HG02870 (cell line): ENCODE results near the gene ROR1.
A peak's percentile ranks its signal among the peaks of the same experiment; 100 is the strongest.
"Not testable (repeated sequence)": the region's sequence is repeated elsewhere in the genome, so short reads cannot be mapped to it uniquely, and the experiment has no call there.

ENCODE experiments used
- ATAC-seq: cut with Tn5 transposase; IDR thresholded peaks from one replicate; pipeline ENCODE4 v1.9.1; 2021; ENCODE audit warnings: mild to moderate bottlenecking, moderate library complexity; ENCODE audit not compliant: unreplicated experiment

ROR1 gene

DNA sequence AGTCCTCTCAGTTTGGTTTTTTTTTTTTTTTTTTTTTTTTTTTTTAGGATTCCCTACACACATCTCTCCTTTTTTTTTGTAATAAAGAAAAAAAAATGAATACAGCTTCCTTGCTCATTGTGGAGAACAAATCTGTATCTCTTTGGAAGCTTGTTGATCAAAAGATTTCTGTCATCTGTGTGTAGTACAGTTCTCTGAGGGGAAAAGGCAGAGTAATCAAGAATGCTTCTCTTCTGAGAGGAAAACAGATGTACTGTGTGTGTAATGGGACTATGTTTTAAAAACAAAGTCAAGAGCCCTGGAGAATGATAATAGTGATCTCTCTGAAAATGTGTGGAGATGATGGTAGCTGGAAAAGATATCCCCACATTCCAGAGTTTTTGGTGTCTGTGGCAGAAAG is 16.5 kb upstream of the ROR1 start:
- no peak for ATAC-seq

DNA sequence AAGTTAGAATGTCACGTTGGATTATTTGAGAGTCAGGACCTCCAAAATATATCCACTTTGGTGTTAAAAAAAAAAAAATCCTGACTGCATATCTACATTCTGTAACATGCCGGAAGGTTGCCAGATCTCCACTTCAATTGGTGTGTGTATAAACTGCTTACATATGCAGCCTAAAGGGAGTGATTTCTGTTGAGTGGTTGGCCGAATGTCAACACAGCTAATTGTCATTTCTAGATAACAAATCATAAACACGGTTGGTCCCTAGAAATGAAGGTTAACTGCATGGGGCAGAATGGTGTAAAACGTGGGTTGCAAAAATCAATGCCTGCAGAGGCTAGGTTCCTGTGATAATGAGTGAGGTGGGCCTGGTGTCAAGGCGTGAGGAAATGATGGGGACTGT is 15.0 kb upstream of the ROR1 start:
- no peak for ATAC-seq

DNA sequence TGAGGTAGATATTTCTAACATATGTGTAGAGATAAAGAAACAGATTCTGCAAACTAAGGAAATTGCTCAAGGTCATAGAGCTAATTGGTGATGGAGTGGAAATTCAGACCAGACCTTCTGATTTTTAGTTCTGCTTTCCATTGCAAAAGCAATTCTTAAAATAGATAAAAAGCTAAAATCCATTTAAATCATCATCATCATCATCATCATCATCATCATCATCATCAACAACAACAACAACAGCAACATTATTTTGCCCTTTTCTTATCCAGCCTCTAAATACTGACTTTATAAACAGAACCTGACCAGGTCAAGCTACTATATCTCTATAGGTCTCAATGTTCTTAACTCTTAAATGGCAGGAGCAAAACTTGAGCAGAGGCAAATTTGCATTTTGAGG is 14.0 kb upstream of the ROR1 start:
- no peak for ATAC-seq

DNA sequence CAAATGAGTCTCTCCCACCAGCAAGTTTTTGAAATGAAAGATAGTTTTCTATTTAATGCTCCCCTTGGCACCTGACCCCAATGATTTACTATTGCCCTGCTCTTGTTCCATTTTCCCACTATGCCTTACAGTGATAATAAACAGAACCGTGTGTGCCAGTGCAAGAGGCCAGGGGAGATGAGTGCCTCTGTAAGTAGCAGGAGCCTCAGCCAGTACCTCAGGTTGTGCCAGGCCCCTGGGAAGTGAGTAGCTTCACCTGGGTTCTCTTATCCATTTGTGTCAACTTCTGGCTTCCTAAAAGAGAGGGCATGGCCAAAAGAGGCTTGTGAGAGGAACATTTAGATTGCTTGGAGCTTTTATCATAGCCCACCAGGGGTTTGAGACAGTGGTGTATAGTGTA is 3.4 kb upstream of the ROR1 start:
- no peak for ATAC-seq

DNA sequence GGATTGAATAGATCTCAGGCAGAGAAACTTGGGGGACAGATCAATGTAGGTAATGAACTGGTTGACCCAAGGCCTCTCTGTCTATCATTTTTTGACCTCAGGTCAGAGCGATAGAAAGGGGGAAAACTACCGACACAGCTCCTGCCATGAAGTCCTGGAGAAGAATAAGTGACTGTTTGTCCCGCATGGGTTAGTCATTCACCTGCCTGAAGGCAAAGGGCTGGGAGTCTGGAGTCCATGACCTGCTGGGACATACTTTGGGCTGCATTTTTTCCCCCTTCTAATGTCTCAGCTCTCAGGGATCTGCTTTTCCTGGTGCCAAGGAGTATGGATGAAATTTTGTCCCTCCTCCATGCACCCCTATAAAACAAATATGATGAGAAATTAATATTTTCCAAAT is 1.6 kb upstream of the ROR1 start:
- ATAC-seq: no peak

DNA sequence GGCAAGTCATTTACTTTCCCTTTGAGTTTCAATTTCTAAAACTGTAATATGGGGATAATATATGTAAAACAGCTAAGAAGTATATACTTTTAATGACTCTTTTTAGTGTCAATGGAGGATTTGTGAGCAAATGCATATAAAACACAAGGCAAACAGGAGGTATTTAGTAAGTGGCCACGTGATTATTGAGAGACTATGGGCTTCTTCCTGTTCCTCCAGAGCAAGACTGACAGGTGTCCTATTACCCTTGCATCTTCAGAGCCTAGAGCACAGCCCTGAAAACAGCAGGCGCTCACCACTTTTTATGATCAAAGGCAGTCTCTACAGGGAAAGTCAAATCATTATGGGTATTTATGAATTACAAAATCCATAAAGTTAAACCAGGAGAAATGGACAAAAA is 941 bp upstream of the ROR1 start:
- no peak for ATAC-seq

DNA sequence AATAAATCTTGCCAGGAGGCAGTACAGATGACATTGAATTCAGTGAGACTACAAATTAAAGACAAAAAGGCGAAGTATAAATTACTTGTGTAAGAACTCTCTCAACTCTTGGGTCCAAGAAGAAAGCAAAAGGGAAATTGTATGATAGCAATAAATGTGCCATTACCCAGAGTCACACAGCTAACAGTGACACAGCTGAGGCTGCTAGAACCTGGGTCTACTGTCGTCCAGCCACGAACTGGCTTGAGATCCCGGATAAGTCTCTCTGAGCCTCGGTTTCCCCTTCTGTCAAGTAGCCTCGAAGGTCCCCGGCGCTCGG is 362 bp upstream of the ROR1 start:
- ATAC-seq: no peak

DNA sequence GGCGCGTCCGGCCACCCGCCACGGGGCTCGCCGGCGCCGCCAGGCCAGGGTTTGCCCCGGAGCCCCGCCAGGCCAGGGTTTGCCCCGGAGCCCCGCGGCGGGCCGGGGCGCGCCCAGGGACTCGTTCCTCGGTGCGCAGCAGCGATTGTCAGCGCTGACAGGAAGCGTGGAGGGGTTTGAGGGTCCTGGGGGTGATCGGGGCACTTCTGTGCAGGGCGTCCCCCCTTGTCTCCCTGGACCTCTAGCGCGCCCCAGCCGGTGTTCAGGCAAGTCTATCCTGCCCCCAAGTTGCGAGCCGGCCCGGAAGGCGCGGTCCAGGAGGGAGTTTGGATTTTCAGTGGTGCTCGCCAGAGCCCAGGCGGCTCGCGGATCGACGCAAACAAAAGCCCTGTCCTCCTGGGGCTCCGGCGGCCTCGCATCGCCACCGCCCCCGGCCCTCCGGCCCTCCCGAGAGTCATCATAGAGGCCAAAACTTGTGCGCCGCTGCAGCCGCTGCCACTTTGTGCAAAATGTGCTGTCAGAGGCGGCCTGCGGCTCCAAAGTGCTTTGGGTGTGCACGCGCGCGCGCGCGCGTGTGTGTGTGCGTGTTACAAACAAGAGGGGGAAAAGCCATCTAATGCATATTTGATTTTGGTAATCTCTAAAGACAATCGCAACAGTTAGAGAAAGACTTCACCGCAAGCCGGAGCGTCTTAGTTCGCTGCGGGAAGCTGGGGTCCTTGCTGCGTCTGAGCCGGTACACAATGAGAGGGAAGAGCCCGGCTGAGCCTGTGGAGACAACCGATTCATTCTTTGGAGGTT is 1.0 kb downstream of the ROR1 start:
- peak; percentile 7 for ATAC-seq

DNA sequence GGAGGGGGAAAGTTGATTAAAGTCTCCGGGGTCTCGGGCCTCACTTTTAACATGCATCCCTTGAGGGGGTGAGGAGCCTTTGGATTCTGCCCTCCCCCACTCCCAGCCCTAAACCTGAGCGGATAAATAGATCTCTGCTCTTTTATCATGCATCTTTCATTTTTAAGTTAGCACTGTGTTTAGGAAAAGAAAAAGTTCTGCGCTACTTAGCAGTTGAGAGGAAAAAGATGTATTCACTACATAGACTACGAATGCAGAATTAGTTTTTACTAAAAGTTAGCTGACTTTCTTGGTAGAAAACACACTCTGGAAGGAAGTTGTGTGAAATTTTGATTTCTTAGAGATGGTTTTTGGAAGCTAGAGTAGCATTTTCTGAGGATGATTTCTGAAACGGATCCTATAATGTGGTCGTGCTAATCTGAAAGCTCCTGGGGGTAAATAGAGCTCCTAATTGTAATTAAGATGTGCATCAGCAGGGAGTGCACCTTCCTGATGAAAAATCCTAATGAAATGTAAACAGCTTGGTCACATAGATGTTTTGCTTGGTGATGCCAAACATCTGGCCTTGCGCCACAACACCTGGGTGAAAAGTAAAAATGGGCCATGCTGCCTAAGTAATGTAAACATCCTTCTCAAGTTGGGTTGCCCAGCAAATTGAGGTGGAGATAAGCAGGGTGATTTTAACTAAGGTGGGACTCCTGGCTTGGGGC is 1.8 kb downstream of the ROR1 start:
- no peak for ATAC-seq

DNA sequence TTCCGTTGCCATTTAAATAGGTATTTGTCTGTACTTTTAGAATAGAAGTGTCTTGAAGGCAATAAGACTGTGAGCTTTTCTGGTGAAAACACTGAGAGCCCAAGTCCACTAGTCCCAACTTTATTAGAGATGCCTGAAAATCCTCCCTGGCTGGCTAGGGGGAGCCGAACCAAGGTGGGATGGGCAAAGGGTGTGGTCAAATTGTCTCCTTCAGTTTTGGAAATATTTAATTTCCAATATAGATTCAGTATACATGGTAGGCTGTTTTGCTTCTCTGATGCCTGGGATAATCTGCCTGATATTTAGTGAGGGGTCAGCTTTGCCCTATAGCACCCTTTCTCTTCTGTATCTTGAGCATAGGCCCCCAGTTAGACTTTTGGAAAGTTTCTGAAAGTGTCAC is 3.5 kb downstream of the ROR1 start:
- ATAC-seq: no peak

DNA sequence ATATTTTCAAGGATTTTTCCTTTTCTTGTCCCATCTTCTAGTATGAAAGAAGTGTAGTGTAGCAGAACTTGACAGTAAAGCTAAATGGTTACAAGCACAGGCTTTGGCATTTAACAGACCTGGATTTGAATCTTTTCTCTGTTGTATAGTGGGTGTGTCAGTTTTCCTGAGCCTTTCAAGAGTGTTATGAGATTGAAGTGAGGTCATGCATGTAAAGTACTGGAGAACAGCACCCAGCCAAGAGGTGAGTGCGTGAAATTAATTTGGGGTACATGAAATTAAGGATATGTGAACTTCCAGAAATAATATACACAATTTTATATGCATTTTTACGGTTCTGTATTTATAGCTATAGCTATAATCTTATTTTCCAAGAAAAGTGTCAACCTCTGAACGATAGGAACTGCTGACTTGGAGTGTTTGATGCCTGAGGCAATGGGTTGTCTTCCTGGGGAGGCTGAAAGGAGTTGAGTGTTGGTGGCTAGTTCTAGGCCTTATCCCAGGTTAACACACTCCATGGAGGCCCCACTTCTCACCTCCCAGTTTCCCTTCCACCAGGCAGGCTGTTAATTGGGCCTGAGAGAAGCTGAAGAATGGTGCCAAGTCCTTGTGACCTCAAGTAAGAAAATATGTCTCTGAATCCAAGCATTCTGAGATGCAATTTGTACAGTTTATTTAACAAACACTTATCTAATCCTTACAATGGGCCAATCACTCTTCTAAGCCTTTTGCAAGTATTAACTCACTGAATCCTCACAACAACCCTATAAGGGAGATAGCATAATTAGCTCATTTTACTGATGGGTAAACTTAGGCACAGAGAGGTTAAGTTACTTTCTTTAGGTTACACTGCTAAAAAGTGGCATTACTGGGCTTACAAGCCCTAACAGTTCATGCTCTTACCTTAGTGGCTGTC is 4.4 kb downstream of the ROR1 start:
- no peak for ATAC-seq

DNA sequence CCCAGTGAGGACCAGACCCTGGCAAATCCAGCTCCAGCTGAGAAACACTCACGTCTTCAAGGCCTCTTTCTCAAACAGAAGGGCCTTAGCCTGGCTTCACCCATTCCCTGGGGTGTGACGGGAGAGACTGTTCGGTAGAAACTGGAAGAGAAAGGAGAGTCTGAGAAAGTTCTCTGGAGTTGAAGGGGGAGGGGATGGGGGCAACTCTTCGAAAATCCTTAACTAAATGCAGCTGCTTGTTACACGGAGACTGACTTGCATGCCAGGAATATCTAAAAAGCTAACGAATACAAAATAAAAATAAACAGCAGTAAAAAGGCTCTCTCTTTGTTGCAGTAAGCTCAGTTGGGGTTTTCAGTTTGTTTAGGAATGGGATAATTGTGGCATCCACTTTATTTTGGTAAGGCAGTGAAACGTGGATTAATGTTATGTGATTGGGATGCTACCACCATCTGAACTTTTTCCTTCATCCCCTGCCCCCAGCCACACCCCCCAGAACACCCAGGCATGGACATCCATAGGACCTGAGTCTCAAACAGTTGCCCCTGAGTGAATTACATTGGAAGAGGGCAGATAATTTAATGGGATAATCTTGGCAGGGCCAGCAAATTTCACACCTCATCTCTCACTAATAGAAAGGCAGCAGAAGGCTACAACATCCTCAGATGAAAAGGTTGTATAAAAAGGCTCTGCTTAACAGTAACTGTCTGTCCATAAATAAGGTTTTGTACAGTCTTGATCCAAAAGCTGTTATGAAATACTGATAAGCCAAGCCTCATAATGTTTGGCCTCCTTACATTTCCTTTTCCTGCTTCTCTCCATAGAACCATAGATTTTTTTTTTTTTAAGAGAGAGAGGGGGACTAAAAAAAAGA is 5.8 kb downstream of the ROR1 start:
- no peak for ATAC-seq

DNA sequence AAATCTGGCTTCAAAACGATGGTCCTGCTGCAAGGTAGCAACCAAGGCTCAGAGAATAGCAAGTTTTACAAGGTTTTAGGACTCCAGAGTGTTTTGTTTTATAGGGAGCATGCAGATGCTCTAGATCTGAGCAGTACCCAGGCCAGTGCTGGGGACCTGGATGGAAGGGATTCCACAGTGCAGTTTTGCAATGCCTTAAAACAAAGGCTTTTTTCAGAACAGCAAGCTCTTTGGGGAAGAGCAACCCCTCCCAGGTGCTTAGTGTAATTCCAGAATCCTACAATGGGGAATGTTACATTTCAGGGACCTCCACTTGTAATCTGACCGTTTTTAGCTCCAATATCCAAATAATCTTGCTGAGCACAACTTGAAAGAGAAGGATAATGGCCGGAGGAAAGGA is 6.7 kb downstream of the ROR1 start:
- ATAC-seq: no peak

DNA sequence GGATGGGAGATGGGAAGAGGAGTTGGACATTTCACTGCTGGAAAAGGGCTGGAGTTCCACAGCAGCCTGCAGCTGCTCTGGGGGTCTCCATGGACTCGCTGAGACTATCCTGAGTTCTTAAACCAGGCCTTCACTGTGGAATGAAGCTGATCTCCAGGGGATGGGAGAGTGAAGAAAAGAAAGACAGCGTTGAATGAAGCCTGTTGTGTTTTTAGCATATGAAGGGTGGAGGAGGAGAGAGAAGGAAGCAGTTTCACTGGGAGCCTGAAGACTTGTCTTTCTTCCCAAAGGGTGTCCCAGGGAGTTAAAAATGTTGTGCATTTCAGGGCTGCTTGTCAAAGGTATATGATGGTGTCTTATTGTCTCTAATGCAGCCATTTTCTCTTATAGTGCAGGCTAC is 9.2 kb downstream of the ROR1 start:
- no peak for ATAC-seq

DNA sequence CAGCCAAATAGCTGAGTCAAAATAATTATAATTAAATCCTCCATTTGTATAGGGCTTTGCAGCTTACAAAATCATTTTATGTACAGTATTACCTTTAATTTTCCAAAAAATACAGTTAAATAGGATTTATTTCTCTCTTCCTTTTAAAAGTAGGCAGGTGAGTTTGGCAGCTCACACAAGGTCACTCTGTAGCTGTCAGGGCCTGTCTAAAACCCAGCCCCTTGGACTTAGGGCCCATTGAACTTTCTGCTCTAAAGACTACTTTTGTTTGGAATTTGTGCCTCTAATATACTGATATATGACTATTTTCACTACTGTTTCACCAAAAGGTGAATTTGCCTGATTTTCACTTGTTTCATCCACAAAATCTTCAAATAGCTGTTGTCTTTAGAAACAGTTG is 10.3 kb downstream of the ROR1 start:
- no peak for ATAC-seq

DNA sequence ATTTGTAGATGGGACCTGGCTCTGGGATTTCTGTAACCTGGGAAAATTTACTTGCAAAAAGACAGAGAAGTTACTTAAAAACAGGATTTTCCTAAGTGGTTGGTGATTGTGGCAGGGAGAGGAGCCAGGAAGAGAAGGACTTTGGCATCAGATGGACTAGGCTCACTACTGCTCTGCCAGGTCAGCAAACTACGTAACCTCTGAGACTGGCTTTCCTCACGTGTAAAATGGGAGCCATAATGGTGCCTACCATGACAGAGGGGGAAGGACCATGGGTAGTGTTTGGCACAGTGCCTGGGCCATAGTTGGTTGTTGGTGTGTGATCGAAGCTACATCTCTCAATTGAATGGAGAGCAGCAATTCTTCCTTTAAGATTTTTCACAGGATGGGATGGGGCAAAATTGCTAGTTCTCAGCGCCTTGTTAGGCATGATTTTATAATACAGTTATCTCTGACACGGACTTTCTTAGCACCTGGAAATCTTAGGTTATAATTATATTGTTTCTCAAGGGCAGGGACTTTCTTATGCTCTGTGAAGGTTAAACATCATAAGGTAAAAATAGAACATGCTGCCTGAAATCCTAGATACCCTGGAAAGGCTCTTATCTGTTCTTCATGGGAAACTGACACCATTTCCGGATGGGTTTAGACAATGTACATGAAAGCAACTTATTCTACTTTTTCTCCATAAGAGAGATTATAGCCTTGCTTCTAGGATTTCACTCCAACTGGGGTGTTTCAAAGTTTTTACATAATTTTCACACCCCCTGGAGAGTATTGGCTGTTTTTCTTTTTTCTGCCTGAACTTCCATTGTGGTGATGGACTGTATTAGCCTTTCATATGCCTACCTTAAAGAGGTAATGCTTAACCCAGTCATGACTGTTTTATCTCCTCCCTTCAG is 10.9 kb downstream of the ROR1 start:
- no peak for ATAC-seq

DNA sequence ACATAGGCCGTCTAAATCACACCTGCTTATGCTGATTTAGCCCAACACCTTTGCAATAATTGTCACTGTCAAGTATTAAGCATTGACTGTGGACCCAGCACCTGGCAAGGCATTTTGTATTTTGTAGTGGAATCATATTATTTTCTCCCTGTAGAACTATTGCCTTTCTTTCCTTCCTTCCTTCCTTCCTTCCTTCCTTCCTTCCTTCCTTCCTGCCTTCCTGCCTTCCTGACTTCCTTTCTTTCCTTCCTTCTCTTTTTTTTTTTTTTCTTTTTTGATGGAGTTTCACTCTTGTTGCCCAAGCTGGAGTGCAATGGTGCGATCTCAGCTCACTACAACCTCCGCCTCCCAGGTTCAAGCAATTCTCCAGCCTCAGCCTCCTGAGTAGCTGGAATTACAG is 13.5 kb downstream of the ROR1 start:
- not testable (repeated sequence) for ATAC-seq

DNA sequence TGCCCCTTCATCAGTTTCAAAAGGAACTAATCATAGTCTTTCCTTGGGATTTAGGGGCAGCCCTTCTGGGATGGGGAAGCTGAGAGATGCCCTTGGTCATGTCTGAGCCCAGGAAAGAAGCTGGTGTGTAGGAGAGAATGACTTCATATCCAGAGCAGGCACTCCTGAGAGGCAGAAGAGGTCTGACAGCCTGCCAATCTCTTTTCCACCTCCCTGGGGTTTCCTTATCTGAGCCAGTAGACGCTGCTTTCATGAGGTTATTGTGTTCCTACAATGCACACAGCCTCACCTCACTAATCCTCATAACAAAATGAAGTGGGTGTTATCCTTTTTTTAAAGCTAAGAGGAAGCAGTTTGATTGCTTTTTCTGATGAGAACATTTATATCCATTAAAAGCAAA is 14.1 kb downstream of the ROR1 start:
- ATAC-seq: no peak

DNA sequence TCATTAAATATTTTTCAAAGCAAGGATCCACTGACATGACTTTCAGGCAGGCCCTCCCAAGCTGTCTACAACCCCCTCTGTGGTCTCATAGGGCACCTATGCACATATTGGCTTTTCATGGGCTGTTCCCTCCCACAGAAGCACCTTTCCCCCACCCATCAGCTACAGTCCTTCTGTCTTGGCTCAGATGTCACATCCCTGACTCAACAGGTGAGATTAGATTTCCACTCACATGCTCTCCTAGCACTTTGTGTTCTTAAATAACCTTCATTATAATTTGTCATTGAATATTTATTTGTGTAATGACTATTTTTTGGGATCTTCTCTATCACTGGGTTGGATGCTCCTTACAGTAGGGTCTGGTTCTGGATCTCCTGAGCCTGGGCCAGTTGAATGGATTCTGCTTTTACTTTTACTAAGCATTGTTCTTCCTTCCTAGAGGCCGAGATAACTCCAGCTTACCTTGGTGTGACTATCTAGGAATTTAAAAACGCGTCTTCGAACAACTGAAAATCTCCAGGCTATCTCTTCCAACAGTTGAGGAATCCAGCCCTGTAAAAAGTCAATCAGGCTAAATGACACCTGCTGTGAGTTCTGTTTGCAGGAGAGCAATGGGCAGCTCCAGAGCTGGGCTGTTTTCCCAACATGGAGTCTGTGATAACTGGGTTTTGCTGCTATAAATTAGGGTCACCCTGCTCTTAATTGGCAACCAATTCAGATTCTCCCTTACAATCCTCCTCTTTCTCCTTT is 16.2 kb downstream of the ROR1 start:
- ATAC-seq: no peak
